Measurements from ENCODE around the gene ALDH18A1. TPM values are rescaled to one million over a fixed set of nuclear protein-coding genes. Genes with fewer than 3 reads are reported as not detected.

Gene ALDH18A1
- total RNA-seq, 1 experiment from 2014 or later, result 114 TPM

- Histone ChIP-seq H2AFZ (ENCODE audit: low read length) (no peak overlapping the region), H3K4ac (ENCODE audit: low read depth, low read length) (no peak overlapping the region), H3T11ph (ENCODE audit: low read length) (no peak overlapping the region), H2AK5ac (ENCODE audit: insufficient read length, low read length) (no peak overlapping the region), H3K56ac (ENCODE audit: insufficient read length, low read depth, low read length) (no peak overlapping the region), H3K27me3 (ENCODE audit: insufficient read depth, low read length) (no peaks in the 10 kb centered on the region), H3K9me3 (ENCODE audit: control insufficient read depth, low read depth, low read length) (no peaks in the 10 kb centered on the region), H3K4me2 (ENCODE audit: insufficient read depth, insufficient read length, low read length) (no peak overlapping the region), H3K79me1 (ENCODE audit: insufficient read depth, low read depth, low read length, poor library complexity, severe bottlenecking) (no peaks in the 10 kb centered on the region), H2BK20ac (ENCODE audit: low read depth, low read length, poor library complexity, severe bottlenecking) (no peak overlapping the region), H2BK12ac (ENCODE audit: insufficient read length, low read depth, low read length) (no peak overlapping the region), H3K79me2 (ENCODE audit: insufficient read depth, low read length) (no peaks in the 10 kb centered on the region), H2BK120ac (ENCODE audit: low read depth, low read length, poor library complexity, severe bottlenecking) (no peak overlapping the region), H4K20me1 (ENCODE audit: control insufficient read depth, insufficient read depth, insufficient read length) (peaks cover 2% of the 10 kb centered on the region), H3K18ac (ENCODE audit: insufficient read length, low read depth, low read length) (no peak overlapping the region), H3K9ac (ENCODE audit: extremely low read depth, insufficient read length, low read length) (no peak overlapping the region), H2BK5ac (ENCODE audit: insufficient read length, low read length) (no peak overlapping the region), H3K14ac (ENCODE audit: insufficient read depth, low read length) (no peak overlapping the region), H3K27ac (ENCODE audit: insufficient read length, low read depth, low read length) (no peak overlapping the region), H3K4me1 (ENCODE audit: insufficient read depth, low read length) (no peaks in the 10 kb centered on the region), H4K8ac (replicated peaks; ENCODE audit: insufficient read length, low read depth, low read length) (no peak overlapping the region), H2BK15ac (ENCODE audit: low read depth, low read length) (no peak overlapping the region), H4K91ac (ENCODE audit: insufficient read length, low read depth, low read length) (no peak overlapping the region), H3K23me2 (ENCODE audit: insufficient read length, low read depth, low read length, poor library complexity, severe bottlenecking) (no peaks in the 10 kb centered on the region), H4K5ac (ENCODE audit: insufficient read length, low read depth, low read length) (no peak overlapping the region), H3K23ac (ENCODE audit: insufficient read length, low read depth, low read length) (no peak overlapping the region)
- Mint-ChIP-seq H3K27me3 (ENCODE audit: low read depth) (no peaks in the 10 kb centered on the region), H3K27ac (no peak overlapping the region), H3K4me3 (no peak overlapping the region), H3K36me3 (ENCODE audit: insufficient read depth in 1 of 3, low read depth in 3 of 3) (peaks cover 23 to 86% (median 76%) of the 10 kb centered on the region in 3 experiments; a peak in 6 of 7 replicates), H3K9me3 (no peaks in the 10 kb centered on the region), H3K4me1 (peaks cover 0 to 3% of the 10 kb centered on the region in 2 experiments; a peak in 1 of 4 replicates)
- no CpG with 5 or more reads among the region's 1 CpG for WGBS (ENCODE audit: extremely low coverage, insufficient read length, low lambda C conversion rate)
- no peak for DNase-seq
- TF ChIP-seq, protein P1, sequence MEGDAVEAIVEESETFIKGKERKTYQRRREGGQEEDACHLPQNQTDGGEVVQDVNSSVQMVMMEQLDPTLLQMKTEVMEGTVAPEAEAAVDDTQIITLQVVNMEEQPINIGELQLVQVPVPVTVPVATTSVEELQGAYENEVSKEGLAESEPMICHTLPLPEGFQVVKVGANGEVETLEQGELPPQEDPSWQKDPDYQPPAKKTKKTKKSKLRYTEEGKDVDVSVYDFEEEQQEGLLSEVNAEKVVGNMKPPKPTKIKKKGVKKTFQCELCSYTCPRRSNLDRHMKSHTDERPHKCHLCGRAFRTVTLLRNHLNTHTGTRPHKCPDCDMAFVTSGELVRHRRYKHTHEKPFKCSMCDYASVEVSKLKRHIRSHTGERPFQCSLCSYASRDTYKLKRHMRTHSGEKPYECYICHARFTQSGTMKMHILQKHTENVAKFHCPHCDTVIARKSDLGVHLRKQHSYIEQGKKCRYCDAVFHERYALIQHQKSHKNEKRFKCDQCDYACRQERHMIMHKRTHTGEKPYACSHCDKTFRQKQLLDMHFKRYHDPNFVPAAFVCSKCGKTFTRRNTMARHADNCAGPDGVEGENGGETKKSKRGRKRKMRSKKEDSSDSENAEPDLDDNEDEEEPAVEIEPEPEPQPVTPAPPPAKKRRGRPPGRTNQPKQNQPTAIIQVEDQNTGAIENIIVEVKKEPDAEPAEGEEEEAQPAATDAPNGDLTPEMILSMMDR (conservative IDR thresholded peaks at IDR 0.05), result no peak
These were observed 27.7 kb downstream of the ALDH18A1 start for GRCh38 chr10:95628786-95629185.

All from H9 (cell line).